GM19238 (cell line): Measurements from ENCODE around the gene TRMT1.

Experiments
- DNase-seq: peaks from one replicate; pipeline ENCODE4 v3.0.0; 2011; ENCODE audit warnings: low spot score; ENCODE audit not compliant: insufficient read length

The TRMT1 gene

GRCh38 chr19:13102666-13103580 is 13.6 kb downstream of the TRMT1 start, which contains the start of gene LYL1:
TSS of gene LYL1 (minus strand) at chr19:13102858. CDS start at chr19:13101171, 1,687 bp downstream.
- DNase-seq: peak; percentile 74

- DNase-seq: no peak
Measured at GRCh38 chr19:13102416-13102665, 14.2 kb downstream of the TRMT1 start.

GRCh38 chr19:13101590-13102415 is 14.7 kb downstream of the TRMT1 start:
- no peak for DNase-seq

- DNase-seq: no peak
Measured at GRCh38 chr19:13100841-13101589, 15.5 kb downstream of the TRMT1 start.

GRCh38 chr19:13100031-13100588 is 16.4 kb downstream of the TRMT1 start:
- DNase-seq: peak; percentile 74

GRCh38 chr19:13099073-13099999 is 17.2 kb downstream of the TRMT1 start:
- DNase-seq: peak; percentile 80

GRCh38 chr19:13098277-13099072 is 18.1 kb downstream of the TRMT1 start:
- DNase-seq: no peak

- no peak for DNase-seq
Measured at GRCh38 chr19:13097463-13098258, 18.9 kb downstream of the TRMT1 start.

GRCh38 chr19:13097033-13097462 is 19.5 kb downstream of the TRMT1 start:
- no peak for DNase-seq

- DNase-seq: peak; percentile 55
Measured at GRCh38 chr19:13095934-13096927, 20.3 kb downstream of the TRMT1 start.

- no peak for DNase-seq
Measured at GRCh38 chr19:13095393-13095784, 21.2 kb downstream of the TRMT1 start.

GRCh38 chr19:13094771-13095392 is 21.7 kb downstream of the TRMT1 start:
- peak; percentile 61 for DNase-seq

GRCh38 chr19:13094106-13094504 is 22.4 kb downstream of the TRMT1 start:
- no peak for DNase-seq

- peak; percentile 96 for DNase-seq
Measured at GRCh38 chr19:13093407-13094105, 23.0 kb downstream of the TRMT1 start.

- no peak for DNase-seq
Measured at GRCh38 chr19:13092606-13093235, 23.8 kb downstream of the TRMT1 start.

GRCh38 chr19:13092158-13092543 is 24.4 kb downstream of the TRMT1 start:
- no peak for DNase-seq
